H1 (cell line): ENCODE measurements around the gene FAM241A. TPM values are rescaled to one million over a fixed set of nuclear protein-coding genes. Genes with fewer than 3 reads are reported as not detected.
"Not testable (repeated sequence)": the region's sequence is repeated elsewhere in the genome, so short reads cannot be mapped to it uniquely, and the experiment has no call there.

Experiments used
- CTCF ChIA-PET: fragments of 300-600 bp; sonication (Branson Sonifier 250); formaldehyde crosslinking; loops from one replicate; lab custom pipeline; 2021; ENCODE audit not compliant: partially characterized antibody; lab: Charles Lee
- POLR2A ChIA-PET: fragments of 300-600 bp; sonication (Branson Sonifier 250); formaldehyde crosslinking; loops from one replicate; lab custom pipeline; 2021; ENCODE audit warnings: inconsistent platforms; ENCODE audit not compliant: partially characterized antibody; lab: Charles Lee
- DNase-seq, 2 experiments: peaks; one replicate each; pipeline versions ENCODE4 v3.0.0 to v3.0.0-alpha.2; 2010 to 2022; ENCODE audit warnings: low spot score in 2 of 2, low read depth in 1 of 2, mixed read lengths in 1 of 2
- FAIRE-seq: peaks from 2 replicates; lab custom pipeline; 2011; peaks lifted over from hg19 to GRCh38; lab: Jason Lieb, UNC
- H2AFZ ChIP-seq: 2 replicates; pipeline ENCODE4 v1.8.1; 2012; ENCODE audit warnings: low read length, inconsistent platforms
- H2AK5ac ChIP-seq: 2 replicates; pipeline ENCODE4 v1.6.1; 2013; ENCODE audit warnings: low read depth, low read length
- H2BK120ac ChIP-seq: replicated peaks from 2 replicates; pipeline ENCODE3; 2013; ENCODE audit warnings: low read depth, low read length, inconsistent platforms
- H2BK12ac ChIP-seq: 2 replicates; pipeline ENCODE4 v1.6.1; 2013; ENCODE audit warnings: low read depth, low read length
- H2BK15ac ChIP-seq: 2 replicates; pipeline ENCODE4 v1.6.1; 2013; ENCODE audit warnings: low read length
- H2BK20ac ChIP-seq: 2 replicates; pipeline ENCODE4 v1.6.1; 2013; ENCODE audit warnings: low read length
- H2BK5ac ChIP-seq: 2 replicates; pipeline ENCODE4 v1.6.1; 2013; ENCODE audit warnings: low read depth, low read length
- H3K14ac ChIP-seq: 2 replicates; pipeline ENCODE4 v1.6.1; 2013; ENCODE audit warnings: inconsistent platforms; ENCODE audit not compliant: insufficient read length
- H3K18ac ChIP-seq: 2 replicates; pipeline ENCODE4 v1.6.1; 2013; ENCODE audit warnings: low read length; ENCODE audit errors: extremely low read depth
- H3K23ac ChIP-seq: 2 replicates; pipeline ENCODE4 v1.6.1; 2013; ENCODE audit warnings: inconsistent platforms; ENCODE audit not compliant: insufficient read length
- H3K23me2 ChIP-seq: 2 replicates; pipeline ENCODE4 v1.6.1; 2013; ENCODE audit warnings: low read depth, low read length
- H3K27ac ChIP-seq: 2 replicates; pipeline ENCODE4 v1.6.1; 2011; ENCODE audit warnings: low read depth, low read length, inconsistent platforms
- H3K27me3 ChIP-seq, 4 experiments: replicated peaks in 1 of 4; 1 replicate in 1 of 4; 2 replicates in 3 of 4; pipeline versions ENCODE4 v1.6.1 to v1.8.1; 2011 to 2013; ENCODE audit warnings: low read length in 3 of 4, mild to moderate bottlenecking in 3 of 4, inconsistent platforms in 2 of 4, mixed read lengths in 2 of 4, moderate library complexity in 1 of 4; ENCODE audit not compliant: control insufficient read depth in 3 of 4, insufficient read depth in 3 of 4; ENCODE audit errors: extremely low read depth in 1 of 4
- H3K36me3 ChIP-seq, 4 experiments: 2 replicates each; pipeline versions ENCODE4 v1.6.1 to v1.8.1; 2011 to 2013; ENCODE audit warnings: mild to moderate bottlenecking in 4 of 4, low read length in 3 of 4, moderate library complexity in 2 of 4, control low read depth in 1 of 4, inconsistent platforms in 1 of 4; ENCODE audit not compliant: insufficient read depth in 4 of 4, control insufficient read depth in 2 of 4
- H3K4ac ChIP-seq: replicated peaks from 2 replicates; pipeline ENCODE3; 2013; ENCODE audit warnings: low read length, low read depth, mixed read lengths, inconsistent platforms; ENCODE audit not compliant: insufficient read length
- H3K4me1 ChIP-seq, 4 experiments: replicated peaks in 1 of 4; 1 replicate in 1 of 4; 2 replicates in 3 of 4; pipeline versions ENCODE4 v1.6.1 to v1.8.1; 2011 to 2013; ENCODE audit warnings: low read length in 3 of 4, inconsistent platforms in 2 of 4, mixed read lengths in 1 of 4; ENCODE audit not compliant: insufficient read depth in 4 of 4, control insufficient read depth in 3 of 4
- H3K4me2 ChIP-seq, 2 experiments: 2 replicates each; pipeline versions ENCODE4 v1.6.1 to v1.8.1; 2011 to 2013; ENCODE audit warnings: low read depth in 2 of 2, low read length in 2 of 2, control low read depth in 1 of 2, inconsistent platforms in 1 of 2, mild to moderate bottlenecking in 1 of 2; ENCODE audit not compliant: insufficient read depth in 1 of 2
- H3K4me3 ChIP-seq, 4 experiments: fragments of 200-600, 300-600 bp in 1 of 4; sonication (generic), shearing (Covaris generic), sonication (Bioruptor Twin) in 1 of 4; 2 replicates each; pipeline versions ENCODE4 v1.5.1 to v1.8.1; 2011 to 2016; ENCODE audit warnings: low read length in 4 of 4, low read depth in 3 of 4, control low read depth in 2 of 4, inconsistent platforms in 2 of 4, mild to moderate bottlenecking in 2 of 4, mixed read lengths in 1 of 4, moderate library complexity in 1 of 4; ENCODE audit not compliant: insufficient read depth in 2 of 4; ENCODE audit errors: extremely low read depth in 1 of 4
- H3K56ac ChIP-seq: replicated peaks from 2 replicates; pipeline ENCODE3; 2013; ENCODE audit warnings: low read depth, mild to moderate bottlenecking, mixed read lengths, low read length, inconsistent platforms; ENCODE audit not compliant: insufficient read length
- H3K79me1 ChIP-seq: 2 replicates; pipeline ENCODE4 v1.6.1; 2013; ENCODE audit warnings: low read depth, low read length, control low read depth
- H3K79me2 ChIP-seq, 2 experiments: 2 replicates each; pipeline versions ENCODE4 v1.6.1 to v1.8.1; 2012 to 2013; ENCODE audit warnings: low read length in 2 of 2, mild to moderate bottlenecking in 2 of 2, inconsistent platforms in 1 of 2; ENCODE audit not compliant: insufficient read depth in 2 of 2, control insufficient read depth in 1 of 2
- H3K9ac ChIP-seq, 4 experiments: replicated peaks in 1 of 4; 1 replicate in 1 of 4; 2 replicates in 3 of 4; pipeline versions ENCODE4 v1.6.1 to v1.8.1; 2011 to 2013; ENCODE audit warnings: low read depth in 3 of 4, low read length in 3 of 4, control low read depth in 2 of 4, mild to moderate bottlenecking in 2 of 4, moderate library complexity in 2 of 4, inconsistent platforms in 1 of 4; ENCODE audit errors: extremely low read depth in 1 of 4
- H3K9me3 ChIP-seq, 2 experiments: 2 replicates each; pipeline versions ENCODE4 v1.6.1 to v1.8.1; 2012 to 2013; ENCODE audit warnings: mild to moderate bottlenecking in 2 of 2, moderate library complexity in 2 of 2, control low read depth in 1 of 2, inconsistent platforms in 1 of 2, low read depth in 1 of 2, low read length in 1 of 2, mixed read lengths in 1 of 2; ENCODE audit not compliant: insufficient read depth in 2 of 2
- H4K20me1 ChIP-seq, 2 experiments: replicated peaks in 1 of 2; 2 replicates each; pipeline versions ENCODE3 to v1.8.1; 2011 to 2013; ENCODE audit warnings: inconsistent platforms in 2 of 2, low read length in 2 of 2, mild to moderate bottlenecking in 1 of 2; ENCODE audit not compliant: insufficient read depth in 2 of 2, control insufficient read depth in 1 of 2
- H4K5ac ChIP-seq: 2 replicates; pipeline ENCODE4 v1.6.1; 2013; ENCODE audit warnings: low read length, low read depth, mixed read lengths, inconsistent platforms; ENCODE audit not compliant: insufficient read length
- H4K8ac ChIP-seq: 2 replicates; pipeline ENCODE4 v1.8.0; 2013; ENCODE audit warnings: mild to moderate bottlenecking, moderate library complexity, low read length, inconsistent platforms; ENCODE audit not compliant: insufficient read depth; ENCODE audit errors: extremely low read depth
- H4K91ac ChIP-seq: replicated peaks from 2 replicates; pipeline ENCODE3; 2013; ENCODE audit warnings: low read length, mixed read lengths, inconsistent platforms; ENCODE audit not compliant: insufficient read length
- WGBS, 2 experiments: shearing (Covaris generic) in 1 of 2; methylation state at CpG; one replicate each; pipeline versions ENCODE4 v1.1.6 to v1.1.7; 2013 to 2015; ENCODE audit warnings: low lambda C conversion rate in 2 of 2, mixed read lengths in 2 of 2, inconsistent platforms in 1 of 2, low coverage in 1 of 2, missing lambda C conversion rate in 1 of 2; ENCODE audit not compliant: insufficient replicate concordance in 2 of 2, insufficient coverage in 1 of 2, insufficient read length in 1 of 2; ENCODE audit errors: extremely low coverage in 1 of 2, missing lambda C conversion rate in 1 of 2; 5-methylcytosine and 5-hydroxymethylcytosine counted together
- polyA plus RNA-seq, 7 experiments: library from polyadenylated mRNA; depleted of rRNA in 3 of 7; stranded (reverse) in 5 of 7; unstranded in 2 of 7; fragments of >200 nt in 5 of 7; fragments of 200-250 nt in 2 of 7; gene quantifications; 1 replicate in 5 of 7; 2 replicates in 1 of 7; 4 replicates in 1 of 7; pipeline versions ENCODE4 v1.2.1 to v1.2.3, GENCODE V29; 2011 to 2013; ENCODE audit warnings: missing spikeins in 2 of 7, mixed read lengths in 2 of 7
- total RNA-seq: library from RNA; stranded (reverse); fragmentation: NEBNext Ultra II Directional; extraction: Animal tissue kit (Norgen Biotek cat#: 25700); gene quantifications from 2 replicates; pipeline ENCODE4 v1.2.1, GENCODE V29; 2021

FAM241A gene
- total and polyA plus RNA-seq, 2 of the 8 experiments (the other 6 are each of a cell fraction or from before 2014, with no cell fraction given), result 0.20 to 0.73 TPM

DNA sequence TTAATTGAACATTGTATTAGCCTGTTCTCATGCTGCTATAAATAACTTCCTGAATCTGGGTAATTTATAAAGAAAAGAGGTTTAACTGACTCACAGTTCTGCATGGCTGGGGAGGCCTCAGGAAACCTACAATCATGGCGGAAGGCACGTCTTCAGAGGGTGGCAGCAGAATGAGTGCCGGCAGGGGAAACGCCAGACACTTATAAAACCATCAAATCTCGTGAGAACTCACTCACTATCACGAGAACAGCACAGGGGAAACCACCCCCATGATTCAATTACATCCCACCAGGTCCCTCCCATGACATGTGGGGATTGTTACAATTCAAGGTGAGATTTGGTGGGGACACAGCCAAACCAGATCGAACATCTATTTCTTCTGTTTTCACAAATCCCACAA is 33.2 kb upstream of the FAM241A start:
- H3K9me3 ChIP-seq, H3K9ac ChIP-seq, H2BK5ac ChIP-seq, H3K36me3 ChIP-seq, H3K4me1 ChIP-seq, H2BK12ac ChIP-seq, H3K4ac ChIP-seq, H3K4me3 ChIP-seq, H3K79me2 ChIP-seq, H3K56ac ChIP-seq, H3K27ac ChIP-seq, H2BK20ac ChIP-seq, H3K23ac ChIP-seq, H4K91ac ChIP-seq, H2AK5ac ChIP-seq, DNase-seq, H2BK120ac ChIP-seq, H3K18ac ChIP-seq, H4K20me1 ChIP-seq, H2BK15ac ChIP-seq, H3K27me3 ChIP-seq, FAIRE-seq, H3K79me1 ChIP-seq, H4K5ac ChIP-seq, POLR2A ChIA-PET, H3K4me2 ChIP-seq, H4K8ac ChIP-seq, H3K23me2 ChIP-seq, H2AFZ ChIP-seq, H3K14ac ChIP-seq: not testable (repeated sequence)
- CTCF ChIA-PET, result interaction anchor here (1.7 kb wide), 1 partner anchor 13 kb away, joined by 8 read pairs; no protein-coding TSS in a partner anchor
- WGBS, 2 experiments, result 92% methylated on average over 7 of the region's 7 CpGs; no CpG with 5 or more reads in 1 of the 2 experiments
